Activated T-helper 1 cell treated with Interleukin-2 at 50 U/mL for 16 hours (primary cell): ENCODE data around the gene RBP5.

Experiments used
- DNase-seq: peaks from one replicate; pipeline ENCODE4 v3.0.0-alpha.2; 2020; ENCODE audit warnings: low read depth

The RBP5 gene

GRCh38 chr12:7101047-7101693, 27.5 kb downstream of the RBP5 start:
- DNase-seq = no peak

- no peak for DNase-seq
Measured at GRCh38 chr12:7100239-7100638, 28.4 kb downstream of the RBP5 start.

GRCh38 chr12:7099290-7099996, 29.2 kb downstream of the RBP5 start:
- DNase-seq = no peak

GRCh38 chr12:7096979-7097378, 31.7 kb downstream of the RBP5 start:
- DNase-seq = no peak

GRCh38 chr12:7096006-7096932, 32.4 kb downstream of the RBP5 start:
- DNase-seq = no peak

GRCh38 chr12:7093892-7094291, 34.8 kb downstream of the RBP5 start:
- no peak for DNase-seq

GRCh38 chr12:7093486-7093885, 35.2 kb downstream of the RBP5 start:
- DNase-seq = no peak

GRCh38 chr12:7092986-7093460, 35.7 kb downstream of the RBP5 start:
- no peak for DNase-seq

- DNase-seq = peak; percentile 38
Measured at GRCh38 chr12:7092229-7092985, 36.3 kb downstream of the RBP5 start, which contains the start of gene C1R. Gene C1R, minus strand, starts transcription at chr12:7092445. Its CDS starts 57 bp downstream, at chr12:7092388.

- DNase-seq = no peak
Measured at GRCh38 chr12:7091660-7092228, 36.9 kb downstream of the RBP5 start.

- DNase-seq = no peak
Measured at GRCh38 chr12:7091171-7091570, 37.5 kb downstream of the RBP5 start.

GRCh38 chr12:7090222-7090998, 38.3 kb downstream of the RBP5 start:
- DNase-seq = no peak

GRCh38 chr12:7089196-7089871, 39.4 kb downstream of the RBP5 start:
- no peak for DNase-seq

- DNase-seq = no peak
Measured at GRCh38 chr12:7083125-7083524, 45.6 kb downstream of the RBP5 start.

GRCh38 chr12:7081037-7081436, 47.7 kb downstream of the RBP5 start:
- no peak for DNase-seq

GRCh38 chr12:7079826-7080125, 48.9 kb downstream of the RBP5 start:
- DNase-seq = no peak

GRCh38 chr12:7078163-7078562, 50.5 kb downstream of the RBP5 start:
- DNase-seq = no peak

- no peak for DNase-seq
Measured at GRCh38 chr12:7076493-7076892, 52.2 kb downstream of the RBP5 start.

- DNase-seq = no peak
Measured at GRCh38 chr12:7075939-7076338, 52.8 kb downstream of the RBP5 start.

- DNase-seq = no peak
Measured at GRCh38 chr12:7075518-7075917, 53.2 kb downstream of the RBP5 start.
